ENCODE results near the gene NUB1.

Gene NUB1

DNA sequence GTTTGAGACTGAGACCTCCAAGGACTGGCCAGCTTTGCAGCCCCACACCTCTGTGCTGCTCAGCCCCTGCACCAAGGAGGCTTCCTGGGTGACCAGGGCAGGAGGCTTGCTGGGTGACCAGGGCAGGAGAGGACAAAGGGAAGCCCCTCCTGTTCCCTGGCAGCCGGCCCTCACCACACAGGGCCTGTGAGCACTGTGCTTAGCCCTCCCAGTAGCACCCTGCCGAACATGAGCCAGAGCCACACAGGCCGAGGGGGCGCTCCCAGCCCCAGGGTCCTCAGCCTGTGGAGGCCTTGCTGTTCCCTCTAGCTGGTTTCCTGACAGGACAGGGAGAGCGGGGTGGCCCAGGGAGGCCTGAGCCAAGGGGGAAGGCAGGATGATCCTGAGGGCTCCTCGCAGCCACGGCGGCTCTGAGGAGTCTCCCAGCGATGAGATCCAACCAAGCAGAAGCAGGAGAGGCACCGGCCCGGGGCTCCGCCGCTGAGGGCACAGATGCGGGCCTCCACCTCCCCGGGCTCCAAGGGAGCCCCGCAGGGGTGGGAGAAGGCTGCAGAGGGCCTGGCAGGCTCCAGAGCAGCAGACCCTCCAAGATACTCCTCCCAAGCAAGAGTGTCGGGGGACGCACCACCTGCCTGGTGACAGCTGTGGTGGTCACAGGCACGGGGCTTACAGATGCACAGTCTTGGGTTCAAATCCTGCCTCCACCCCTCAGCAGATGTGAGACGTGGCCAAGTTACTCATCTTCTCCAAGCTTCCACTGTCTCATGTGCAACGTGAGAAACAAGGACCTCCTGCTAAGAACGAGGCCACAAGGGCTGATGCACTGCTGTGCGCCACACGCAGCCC, 45.8 kb downstream of the NUB1 start:
- no peak for DNase-seq (ENCODE audit: low read depth in 1 of 2, low spot score in 1 of 2)

DNA sequence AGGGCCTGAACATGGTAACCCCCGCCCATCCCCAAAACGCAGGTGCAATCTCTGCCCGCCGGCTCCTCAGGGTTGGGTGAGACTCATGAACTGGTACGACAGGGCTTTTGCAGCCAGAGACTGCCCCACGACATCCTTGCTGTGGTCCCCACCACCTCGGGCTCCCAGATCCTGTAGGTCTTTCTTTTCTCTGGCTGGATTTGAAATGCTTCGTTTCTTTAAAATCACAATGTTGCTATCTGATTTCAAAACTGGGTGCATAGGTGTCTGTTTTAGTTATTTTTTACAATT, 46.3 kb downstream of the NUB1 start:
- no peak for DNase-seq (ENCODE audit: low read depth in 1 of 2, low spot score in 1 of 2)

DNA sequence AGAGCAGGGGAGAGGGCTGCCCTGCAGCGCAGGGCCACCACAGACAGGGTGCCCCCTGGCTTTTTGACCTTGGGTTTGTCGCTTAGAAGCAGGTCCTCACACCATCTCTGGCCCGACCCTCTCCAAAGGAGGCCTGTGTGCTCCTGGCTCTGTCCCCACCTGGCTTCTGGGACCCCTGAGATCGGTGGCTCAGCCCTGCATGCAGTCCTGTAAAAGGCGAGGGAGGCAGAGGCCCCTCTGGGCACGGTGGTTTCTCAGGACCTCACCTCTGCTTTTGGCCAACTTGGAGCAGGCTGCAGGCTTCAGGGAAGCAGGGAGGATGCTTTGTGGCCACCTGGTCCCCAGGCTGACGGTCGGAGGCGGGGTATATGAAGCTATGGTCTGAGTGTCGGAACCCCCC, 46.8 kb downstream of the NUB1 start:
- no peak for DNase-seq (ENCODE audit: low read depth in 1 of 2, low spot score in 1 of 2)

DNA sequence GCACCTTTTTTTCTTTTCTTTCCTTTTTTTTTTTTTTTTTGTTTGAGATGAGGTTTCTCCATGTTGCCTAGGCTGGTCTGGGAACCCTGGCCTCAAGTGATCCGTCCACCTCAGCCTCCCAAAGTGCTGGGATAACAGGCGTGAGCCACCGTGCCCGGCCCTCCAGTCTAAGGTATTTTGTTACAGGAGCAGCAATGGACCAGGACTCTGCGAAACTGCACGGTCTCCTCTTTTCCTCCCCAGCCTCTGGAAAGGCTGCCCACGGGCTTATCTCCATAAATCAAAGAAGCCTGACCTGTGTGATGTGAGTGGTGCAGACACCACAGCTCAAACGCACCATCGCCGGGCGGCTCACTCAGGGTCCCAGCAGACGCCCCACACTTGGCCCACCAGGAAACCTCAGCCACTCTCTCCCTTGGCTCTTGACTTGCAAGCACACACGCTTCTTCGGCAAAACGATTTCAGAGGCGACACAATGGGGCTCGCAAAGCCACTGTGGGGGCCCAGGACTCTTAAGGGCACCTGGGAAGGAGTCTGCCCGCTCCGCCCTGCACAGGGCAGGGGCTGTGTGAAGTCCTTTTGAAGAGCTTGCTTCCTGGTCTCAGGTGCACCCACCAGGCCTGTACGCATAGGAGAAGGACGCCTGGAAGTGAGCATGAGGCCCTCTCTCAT, 47.6 kb downstream of the NUB1 start:
- DNase-seq (ENCODE audit: low read depth in 1 of 2, low spot score in 1 of 2) = no peak

DNA sequence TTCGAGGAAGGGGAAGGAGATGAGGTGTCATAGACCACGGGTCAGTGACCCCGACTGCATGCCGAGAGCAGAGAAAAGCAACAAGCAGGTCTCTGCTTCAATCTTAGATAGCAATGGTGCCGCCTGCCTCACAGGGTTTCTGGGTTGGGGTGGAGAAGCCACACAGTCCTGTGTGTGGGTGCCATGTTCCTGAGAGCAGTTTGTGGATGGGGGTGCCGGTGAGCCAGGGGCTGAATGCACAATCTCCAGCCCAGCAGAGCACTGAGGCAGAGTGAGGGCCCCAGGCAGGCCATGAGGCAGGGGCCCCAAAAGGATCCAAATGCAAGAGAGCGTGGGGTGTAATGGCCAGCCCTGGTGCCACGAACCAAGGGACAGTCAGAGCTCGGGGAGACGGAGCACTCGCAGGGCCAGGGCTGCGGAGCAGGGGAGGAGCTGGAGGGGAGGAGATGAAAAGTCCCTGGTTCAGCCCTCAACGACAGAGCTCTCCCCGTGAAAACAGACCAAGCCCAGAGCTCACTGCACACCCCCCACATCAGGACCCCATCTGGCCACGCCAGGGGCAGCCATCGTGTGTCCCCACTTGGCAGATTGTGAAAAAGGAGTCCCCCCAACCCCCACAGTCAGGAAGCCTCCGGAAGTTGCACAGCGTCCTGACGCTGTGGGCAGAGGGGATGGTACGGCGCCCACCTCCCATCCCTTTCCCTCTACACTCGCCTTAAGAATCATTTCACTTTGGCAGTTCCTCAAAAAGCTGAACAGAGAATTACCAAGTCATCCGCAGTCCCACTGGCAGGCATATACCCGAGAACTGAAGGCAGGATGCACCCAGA, 48.4 kb downstream of the NUB1 start:
- no peak for DNase-seq (ENCODE audit: low read depth in 1 of 2, low spot score in 1 of 2)

DNA sequence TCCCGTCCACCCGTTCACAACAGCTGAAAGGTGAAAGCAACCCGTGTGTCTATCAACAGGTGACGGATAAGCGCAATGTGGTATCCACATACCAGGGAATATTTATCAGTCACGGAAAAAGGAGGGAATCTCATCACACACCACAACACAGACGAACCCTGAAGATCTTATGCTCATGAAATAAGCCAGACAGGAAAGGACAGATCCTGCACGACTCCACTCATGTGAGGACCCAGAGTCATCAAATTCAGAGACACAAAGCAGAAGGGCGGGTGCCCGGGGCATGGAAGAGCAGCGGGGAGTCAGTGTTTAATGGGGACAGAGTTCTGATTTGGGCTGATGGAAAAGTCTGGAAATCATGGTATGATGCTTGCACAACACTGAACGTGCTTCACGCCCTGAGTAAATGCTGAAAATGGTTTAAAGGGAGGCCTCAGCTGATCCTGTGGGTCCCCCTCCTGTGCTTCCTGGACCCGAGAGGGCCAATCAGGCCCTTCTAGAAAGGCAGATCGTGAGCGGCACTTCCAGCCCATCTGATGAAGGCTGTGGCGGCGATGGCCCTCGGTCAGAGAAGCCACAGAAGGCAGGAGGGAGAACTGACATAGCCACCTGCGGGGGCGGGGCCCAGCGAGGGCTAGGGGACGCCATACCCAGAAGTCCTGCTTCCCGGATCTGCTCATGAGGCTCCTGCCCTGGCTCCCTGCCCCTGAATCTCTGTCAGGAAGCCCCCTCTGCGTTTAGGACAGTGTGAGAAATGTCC, 49.2 kb downstream of the NUB1 start:
- no peak for DNase-seq (ENCODE audit: low read depth in 1 of 2, low spot score in 1 of 2)

DNA sequence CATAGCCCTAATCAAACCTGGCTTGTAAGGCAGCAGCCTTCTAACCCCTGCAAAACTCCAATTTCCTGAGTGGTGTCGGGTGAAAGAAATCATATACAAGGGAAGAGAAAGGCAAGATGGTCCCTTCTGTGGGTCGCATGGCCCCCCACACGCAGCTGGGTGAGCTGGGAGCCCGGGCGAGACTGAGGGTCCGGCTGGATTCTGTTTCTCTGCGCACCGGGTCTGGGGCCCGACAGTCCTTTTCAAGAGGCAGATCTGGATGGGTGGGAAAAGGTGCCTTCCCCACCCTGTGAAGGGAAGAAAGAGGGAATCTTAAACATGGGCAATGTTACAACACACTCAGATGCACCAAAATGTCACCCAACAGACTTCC, 49.7 kb downstream of the NUB1 start:
- DNase-seq (ENCODE audit: low read depth in 1 of 2, low spot score in 1 of 2) = no peak

DNA sequence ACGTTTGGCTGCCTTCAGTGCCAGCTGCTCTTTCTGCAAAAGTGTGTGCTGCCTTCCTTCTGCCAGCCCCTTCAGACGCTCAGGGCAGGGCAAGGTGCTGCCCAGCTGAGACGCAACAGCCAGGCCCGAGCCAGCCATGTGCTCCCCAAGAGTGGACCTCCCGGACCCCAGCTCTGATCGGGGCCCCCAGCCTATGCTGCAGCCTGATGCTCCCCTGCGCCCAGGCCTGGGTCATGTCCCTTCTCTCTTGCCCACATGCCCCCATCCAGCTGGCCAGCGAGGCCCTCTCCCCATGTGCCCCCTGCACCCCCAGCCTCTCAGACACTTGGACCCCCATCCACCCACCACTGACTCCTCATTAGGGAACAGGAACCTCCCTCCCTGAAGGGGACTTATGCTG, 50.4 kb downstream of the NUB1 start:
- DNase-seq (ENCODE audit: low read depth in 1 of 2, low spot score in 1 of 2) = no peak

DNA sequence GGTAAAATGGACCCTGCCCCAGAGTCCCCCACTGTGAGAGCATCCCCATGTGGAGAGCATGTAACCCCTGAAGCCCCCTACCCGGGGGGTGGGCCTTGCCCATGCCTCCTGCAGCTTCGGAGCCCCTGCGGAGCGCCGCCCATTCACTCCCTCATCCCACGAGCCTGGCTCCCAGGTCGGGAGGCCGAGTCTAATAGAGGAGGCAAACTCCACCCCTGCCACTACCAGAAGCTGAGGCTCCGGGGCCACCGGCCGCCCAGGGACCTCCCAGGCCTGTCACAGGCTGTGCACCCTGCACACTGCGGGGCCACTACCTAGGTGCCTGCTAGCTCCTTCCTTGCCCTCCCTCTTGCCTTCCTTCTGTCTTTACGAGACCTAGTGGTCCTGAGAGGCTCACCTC, 50.8 kb downstream of the NUB1 start:
- no peak for DNase-seq (ENCODE audit: low read depth in 1 of 2, low spot score in 1 of 2)

DNA sequence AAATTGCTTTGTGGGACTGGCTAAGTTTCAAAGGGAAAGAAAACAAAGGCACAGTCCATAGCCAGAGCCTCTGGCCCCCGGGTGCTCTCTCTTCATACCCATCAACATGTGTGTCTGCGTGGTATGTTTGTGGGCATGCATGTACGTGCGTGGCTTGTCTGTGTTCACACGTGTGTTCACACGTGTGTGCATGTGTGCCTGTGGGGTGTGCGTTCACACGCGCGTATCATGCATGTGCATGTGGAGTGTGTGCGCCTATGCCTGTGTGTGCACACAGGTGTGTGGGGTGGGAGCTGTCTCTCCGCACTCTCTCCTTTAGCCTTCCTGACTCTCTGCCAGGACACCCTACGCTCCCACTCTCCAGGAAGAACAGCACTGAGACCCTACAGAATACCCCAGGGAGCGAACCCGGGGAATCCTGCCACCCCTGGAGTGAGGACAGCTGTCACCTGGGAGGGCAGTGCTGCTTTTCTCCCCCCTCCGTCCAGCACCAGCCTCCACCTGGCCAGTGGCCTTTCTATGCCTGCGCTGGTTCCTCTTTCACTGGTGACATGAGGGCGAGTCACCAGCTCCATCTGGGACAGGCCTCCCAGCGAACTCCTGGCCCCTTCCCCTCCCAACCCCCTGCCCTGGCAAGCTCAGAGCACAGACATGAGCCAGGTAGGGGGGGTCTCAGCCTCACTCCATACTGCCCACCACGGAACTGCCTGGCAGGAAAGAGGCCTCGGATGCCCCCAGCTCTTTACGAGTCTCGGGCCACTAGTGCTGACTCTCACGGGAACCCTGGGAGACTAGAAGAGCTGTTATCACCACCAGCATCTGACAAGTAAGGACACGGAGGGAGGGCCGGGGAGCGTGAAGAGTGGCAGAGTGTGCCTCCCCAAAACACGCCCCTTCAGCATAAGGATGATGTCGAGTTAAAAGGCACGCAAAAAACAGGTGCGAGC, 51.7 kb downstream of the NUB1 start:
- DNase-seq (ENCODE audit: low read depth in 1 of 2, low spot score in 1 of 2) = no peak

DNA sequence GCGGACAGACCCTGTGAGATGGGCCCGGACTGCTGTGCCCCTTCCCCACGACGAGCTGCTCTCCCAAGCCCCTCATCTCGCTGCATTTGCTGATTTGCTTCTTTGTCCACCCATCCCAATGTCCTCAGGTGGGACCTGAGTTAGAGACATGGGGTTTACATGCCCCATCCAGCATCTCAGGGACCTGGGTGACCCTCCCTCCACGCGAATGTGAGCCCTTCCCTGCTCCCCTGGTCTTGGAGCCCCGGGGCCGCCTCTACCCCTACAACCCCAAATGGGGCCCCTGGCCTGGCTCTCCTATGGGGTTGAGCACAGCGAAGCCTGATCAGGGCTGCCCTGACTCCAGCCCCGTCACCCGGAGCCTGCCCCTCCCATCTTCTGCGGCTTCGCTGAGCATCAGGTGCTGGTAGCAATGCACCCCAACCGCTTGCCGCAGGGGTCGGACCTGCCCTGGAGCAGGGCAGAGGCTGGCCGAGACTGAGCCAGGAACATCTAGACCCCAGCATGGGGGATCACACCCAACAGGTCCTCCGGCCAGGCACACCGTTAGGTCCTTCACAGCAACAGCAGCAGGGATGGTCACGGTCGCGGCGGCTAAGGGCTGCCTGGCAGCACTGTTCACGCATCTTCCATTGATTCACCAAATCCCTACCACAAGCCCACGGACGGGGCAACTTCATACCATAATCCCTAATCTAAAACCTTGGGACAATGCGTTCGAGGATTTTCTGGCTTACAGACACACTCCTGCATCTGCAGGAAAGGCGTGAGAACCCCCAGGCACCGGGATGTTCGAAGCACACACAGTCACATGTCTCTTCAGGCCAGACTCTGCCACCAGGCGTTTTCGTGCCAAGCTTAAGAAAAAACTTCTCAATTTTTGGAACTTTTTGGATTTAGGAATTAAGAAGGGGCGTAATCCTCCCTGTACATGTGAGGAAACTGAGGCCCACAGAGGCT, 52.7 kb downstream of the NUB1 start:
- no peak for DNase-seq (ENCODE audit: low read depth in 1 of 2, low spot score in 1 of 2)

DNA sequence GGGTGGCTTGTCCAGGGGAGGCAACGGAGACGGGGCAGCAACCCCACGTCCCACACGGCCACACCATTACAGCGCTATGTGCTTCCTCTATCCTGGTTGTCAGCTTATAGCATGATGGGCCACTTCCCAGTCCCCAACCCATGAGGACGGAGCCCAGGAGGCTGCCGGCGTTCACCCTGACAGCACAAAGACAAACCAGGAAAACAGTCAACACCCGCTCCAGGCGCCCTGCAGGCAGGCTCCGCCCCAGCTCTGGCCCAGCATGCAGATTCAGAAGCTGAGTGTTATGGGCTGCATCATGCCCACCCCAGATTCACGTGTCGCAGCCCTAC, 53.4 kb downstream of the NUB1 start:
- DNase-seq (ENCODE audit: low read depth in 1 of 2, low spot score in 1 of 2) = no peak

DNA sequence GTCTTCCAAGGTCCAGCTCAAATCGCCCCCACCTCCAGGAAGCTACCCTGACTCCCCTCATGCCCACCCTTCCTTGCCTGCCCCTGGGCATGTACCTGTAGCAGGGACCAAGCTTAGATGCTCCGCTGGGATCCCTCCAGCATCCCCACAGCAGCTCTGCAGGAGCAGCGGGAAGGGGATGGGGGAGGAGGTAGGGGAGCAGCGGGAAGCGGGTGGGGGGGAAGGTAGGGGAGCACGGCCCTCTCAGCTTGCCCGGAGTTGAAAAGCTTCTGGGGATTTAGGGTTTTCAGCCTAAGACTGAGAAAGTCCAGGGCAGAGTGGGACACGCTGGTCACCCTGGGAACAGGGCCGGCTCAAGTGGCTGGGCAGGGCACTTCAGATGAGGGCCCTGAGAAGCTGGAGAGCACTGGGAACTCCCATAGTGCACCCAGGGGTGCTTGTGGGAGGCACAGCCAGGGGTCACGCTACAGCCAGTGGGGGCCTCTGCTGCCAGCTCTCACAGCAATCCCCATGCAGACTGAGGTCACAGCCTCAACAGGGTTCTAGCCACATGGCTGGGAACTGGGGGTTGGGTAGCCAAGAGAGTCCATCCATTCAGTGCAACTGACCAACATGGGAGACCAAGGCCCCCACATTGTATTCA, 54.8 kb downstream of the NUB1 start:
- DNase-seq (ENCODE audit: low read depth in 1 of 2, low spot score in 1 of 2) = no peak

DNA sequence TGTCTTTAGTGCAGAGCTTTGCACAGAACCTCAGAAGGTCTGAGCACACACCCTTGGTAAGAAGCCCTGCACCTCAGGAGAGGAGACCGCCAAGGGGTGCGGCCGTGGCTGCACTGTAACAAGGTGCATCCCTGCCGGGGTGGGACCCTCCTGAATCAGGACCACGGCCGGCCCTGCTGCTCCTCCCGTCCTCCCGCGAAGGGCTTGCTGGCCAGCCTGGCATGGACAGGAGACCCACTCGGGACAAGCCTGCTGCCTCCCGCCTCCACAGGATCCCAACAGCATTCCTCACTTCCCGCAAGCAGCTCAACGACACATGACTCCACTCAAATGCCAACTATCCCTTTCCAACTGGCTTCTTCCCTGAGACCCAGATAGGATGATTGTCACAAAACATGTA, 55.4 kb downstream of the NUB1 start:
- DNase-seq (ENCODE audit: low read depth in 1 of 2, low spot score in 1 of 2) = no peak

DNA sequence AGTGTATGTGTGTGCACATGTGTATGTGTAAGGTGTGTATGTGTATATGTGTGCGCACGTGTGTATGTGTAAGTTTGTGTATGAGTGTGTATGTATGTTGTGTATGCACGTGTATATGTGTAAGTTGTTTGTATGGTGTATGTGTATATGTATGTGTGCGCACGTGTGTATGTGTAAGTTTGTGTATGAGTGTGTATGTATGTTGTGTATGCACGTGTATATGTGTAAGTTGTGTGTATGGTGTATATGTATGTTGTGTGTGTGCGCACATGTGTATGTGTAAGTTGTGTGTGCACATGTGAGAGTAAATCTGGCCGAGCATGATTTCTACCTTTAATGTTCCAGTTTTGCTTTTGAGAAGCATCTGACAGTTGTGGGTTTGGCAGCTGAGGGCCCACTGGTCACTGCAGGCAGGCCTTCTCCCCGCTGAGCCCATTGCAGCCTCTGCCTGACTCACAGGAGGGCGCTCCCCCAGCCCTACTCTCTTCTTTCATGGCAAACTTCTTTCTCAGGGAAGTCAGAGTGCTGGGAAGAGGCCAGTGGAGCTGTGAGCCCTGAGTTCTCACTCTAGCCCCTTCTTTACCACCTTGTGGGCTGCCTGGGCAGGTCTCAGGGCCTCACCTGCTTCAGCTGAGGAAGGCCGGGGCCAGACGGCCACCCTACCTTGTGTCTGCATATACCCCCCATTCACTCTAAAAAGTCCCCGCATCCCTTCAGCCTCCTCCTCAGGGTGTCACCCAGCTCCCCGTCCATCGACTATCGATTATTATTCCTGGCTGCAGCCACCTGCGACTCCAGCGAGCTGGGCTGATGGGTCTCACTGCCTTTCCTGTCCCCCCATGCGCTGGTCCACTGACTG, 57.1 kb downstream of the NUB1 start:
- no peak for DNase-seq (ENCODE audit: low read depth in 1 of 2, low spot score in 1 of 2)

DNA sequence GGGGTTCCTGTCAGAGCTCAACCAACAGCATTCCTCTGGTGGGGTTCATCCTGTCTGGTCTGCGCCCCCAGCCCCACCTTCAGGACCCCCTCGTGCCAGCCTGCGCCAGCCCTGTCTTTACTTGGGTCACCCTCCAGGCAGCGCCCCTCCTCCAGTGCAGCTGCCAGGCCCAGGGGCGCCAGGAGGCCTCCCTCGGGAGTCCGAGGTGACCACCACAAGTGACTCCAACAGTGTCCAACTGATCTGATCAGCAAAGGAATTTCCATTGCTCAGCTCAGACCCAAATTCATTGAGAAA, 57.6 kb downstream of the NUB1 start:
- no peak for DNase-seq (ENCODE audit: low read depth in 1 of 2, low spot score in 1 of 2)

DNA sequence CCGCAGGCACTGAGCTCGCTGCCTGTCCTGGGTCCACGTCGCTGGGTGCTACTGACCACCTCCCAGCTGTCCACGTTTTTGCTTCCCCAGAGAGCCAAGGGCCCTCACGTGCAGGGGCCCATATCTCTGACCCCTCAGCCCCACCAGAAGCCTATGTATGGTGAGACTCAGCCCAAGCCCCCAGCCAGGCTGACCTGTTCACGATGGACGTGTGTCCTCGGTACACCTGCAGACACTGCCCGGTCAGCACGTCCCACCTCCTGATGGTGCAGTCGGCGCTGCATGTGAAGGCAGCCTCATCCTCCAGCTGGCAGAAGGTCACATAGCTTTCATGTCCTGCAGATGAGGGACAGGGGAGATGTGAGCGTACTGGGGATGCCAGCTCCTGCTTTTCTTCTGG, 58.3 kb downstream of the NUB1 start:
- DNase-seq (ENCODE audit: low read depth in 1 of 2, low spot score in 1 of 2) = no peak

DNA sequence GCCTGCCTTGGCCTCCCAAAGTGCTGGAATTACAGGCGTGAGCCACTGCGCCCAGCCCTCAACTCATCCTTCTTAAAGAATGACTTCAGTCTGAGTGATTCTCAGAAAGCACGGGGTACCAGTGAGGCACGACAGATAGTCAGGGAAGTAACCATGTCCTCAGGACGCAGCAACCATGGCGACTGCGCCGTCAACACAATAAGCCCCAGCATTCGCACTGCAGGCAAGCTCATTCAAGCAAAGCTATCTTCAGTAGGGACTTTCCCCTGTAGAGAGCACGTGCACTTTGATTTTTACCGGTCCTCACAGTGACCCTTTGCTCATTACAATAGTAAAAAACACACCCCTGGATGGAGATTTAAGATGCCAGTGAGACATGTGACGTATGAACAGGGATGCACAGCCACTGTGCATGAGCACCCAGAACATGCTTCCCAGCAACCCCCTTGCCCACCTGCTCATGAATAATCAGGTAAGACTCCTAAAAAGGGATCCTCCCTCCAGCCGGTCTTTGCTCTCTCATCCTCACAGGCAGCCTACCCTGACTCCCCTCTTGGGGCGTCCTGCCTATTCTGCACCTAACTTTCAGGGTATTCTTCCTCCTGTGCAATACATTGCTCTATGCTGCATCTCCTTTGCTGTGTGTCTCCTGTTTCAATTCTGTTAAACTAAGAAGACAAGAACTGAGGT, 59.2 kb downstream of the NUB1 start:
- DNase-seq (ENCODE audit: low read depth in 1 of 2, low spot score in 1 of 2) = no peak

All from activated CD4-positive, alpha-beta T cell treated with anti-CD3 and anti-CD28 coated beads, Interleukin-2, amount 50 U/mL, for 24 hours (primary cell).